AG10803 (cell line): ENCODE measurements around the gene MGAT4C.

Source experiments
- DNase-seq: peaks from one replicate; pipeline ENCODE4 v3.0.0; 2010; ENCODE audit warnings: low read depth
- H3K4me3 ChIP-seq: 2 replicates; pipeline ENCODE4 v1.5.1; 2011; ENCODE audit warnings: mild to moderate bottlenecking, low read length, control low read depth
- TF ChIP-seq, protein P1 (sequence below): conservative IDR thresholded peaks from 2 replicates; pipeline ENCODE4 v1.5.1; 2011; ENCODE audit warnings: mild to moderate bottlenecking, low read length, control low read depth, inconsistent platforms

Gene MGAT4C

DNA sequence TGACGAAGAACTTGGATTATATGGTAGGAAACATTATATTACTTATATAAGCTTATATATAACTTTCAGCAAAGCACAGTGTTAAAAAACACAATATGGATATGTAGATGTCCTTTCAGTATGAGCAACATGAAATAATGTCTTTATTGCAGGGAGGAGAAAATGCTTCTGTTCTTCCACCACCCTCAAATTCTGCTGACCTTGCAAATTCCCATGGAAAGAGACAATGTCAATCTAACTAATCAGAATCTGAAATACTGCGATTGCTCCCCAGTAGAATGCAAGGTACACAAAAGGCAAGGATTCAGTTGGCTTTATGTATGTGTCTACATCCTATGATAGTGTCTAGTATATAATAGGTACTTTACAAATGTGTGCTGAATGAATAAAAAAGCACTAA lies 26.4 kb downstream of the MGAT4C start:
- TF ChIP-seq, protein P1, sequence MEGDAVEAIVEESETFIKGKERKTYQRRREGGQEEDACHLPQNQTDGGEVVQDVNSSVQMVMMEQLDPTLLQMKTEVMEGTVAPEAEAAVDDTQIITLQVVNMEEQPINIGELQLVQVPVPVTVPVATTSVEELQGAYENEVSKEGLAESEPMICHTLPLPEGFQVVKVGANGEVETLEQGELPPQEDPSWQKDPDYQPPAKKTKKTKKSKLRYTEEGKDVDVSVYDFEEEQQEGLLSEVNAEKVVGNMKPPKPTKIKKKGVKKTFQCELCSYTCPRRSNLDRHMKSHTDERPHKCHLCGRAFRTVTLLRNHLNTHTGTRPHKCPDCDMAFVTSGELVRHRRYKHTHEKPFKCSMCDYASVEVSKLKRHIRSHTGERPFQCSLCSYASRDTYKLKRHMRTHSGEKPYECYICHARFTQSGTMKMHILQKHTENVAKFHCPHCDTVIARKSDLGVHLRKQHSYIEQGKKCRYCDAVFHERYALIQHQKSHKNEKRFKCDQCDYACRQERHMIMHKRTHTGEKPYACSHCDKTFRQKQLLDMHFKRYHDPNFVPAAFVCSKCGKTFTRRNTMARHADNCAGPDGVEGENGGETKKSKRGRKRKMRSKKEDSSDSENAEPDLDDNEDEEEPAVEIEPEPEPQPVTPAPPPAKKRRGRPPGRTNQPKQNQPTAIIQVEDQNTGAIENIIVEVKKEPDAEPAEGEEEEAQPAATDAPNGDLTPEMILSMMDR = no peak
- no peak overlapping the region for H3K4me3 ChIP-seq
- no peak for DNase-seq

DNA sequence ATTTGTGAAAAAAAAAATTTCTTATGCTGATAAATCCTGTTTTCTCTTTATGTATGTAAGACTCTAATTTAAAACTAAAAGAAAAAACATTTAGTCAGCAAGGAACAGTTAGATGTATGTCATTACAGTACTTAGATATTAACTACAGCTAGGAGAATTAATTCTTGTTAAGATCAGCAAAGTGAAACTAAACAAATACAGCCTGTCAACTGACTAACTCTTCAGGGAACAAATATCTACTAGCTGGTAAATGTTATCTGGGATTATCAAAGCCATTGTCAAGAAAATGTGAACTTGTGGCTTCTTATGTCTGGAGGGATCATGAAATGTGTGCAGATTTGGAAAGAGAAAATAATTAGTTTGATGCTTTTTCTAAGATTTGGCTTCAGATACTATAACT lies 27.5 kb downstream of the MGAT4C start:
- no peak for DNase-seq
- no peak overlapping the region for H3K4me3 ChIP-seq
- TF ChIP-seq, protein P1 = no peak

DNA sequence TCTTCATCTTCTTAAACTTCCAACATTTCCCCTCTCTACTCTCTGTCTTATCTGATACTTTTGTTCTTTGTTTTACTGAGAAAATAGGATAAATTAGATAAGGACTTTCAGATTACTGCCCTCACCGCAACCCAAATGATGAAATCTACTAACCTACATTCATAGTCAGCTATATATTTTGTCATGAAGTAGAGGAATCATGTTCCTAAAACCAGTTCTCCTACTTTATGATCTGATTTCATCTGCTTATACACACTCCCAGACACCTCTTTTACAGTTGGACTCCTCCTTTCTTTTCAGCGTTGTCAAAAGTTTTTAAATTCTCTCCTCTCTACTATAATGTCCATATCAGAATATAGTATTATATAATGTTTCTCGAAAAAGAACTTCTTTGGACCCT lies 29.7 kb downstream of the MGAT4C start:
- DNase-seq = no peak
- H3K4me3 ChIP-seq = no peak overlapping the region
- TF ChIP-seq, protein P1 = no peak

DNA sequence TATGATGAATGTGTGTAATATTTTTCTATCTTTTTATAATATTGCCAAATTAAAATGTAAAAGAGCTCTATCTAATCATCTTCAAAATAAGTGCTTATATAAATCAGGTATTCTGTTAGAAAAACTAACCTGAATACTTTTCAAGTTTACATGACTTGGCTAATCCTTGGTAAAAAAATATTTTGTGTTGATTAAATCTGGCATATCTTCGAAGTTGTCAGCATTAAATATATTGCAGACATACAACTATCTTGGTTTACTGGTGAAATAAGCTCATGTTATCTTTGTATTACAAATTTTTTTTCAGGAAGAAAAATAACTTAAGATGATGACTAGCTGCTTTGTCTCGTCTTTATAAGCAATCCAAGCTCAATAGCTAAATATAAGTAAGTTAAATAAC lies 39.6 kb downstream of the MGAT4C start:
- TF ChIP-seq, protein P1 = no peak
- no peak overlapping the region for H3K4me3 ChIP-seq
- no peak for DNase-seq

DNA sequence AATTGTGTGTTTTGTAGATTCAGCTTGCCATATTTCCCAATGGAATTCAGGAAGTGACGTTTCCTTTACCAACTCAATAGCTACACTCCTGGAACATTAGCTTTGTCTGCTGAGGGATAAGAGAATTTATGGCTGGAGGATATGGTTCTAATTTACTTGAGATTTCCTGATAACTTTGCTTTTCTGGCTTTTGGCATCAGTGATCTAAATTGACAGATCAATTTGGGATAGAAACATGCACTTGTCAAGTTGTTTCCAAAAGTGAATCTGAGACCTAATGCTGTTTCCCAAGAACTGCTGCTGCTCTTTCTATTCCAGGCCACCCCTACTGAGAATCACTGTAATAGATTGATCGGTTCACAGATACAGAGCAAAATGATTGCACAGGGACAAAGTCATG lies 43.2 kb downstream of the MGAT4C start:
- TF ChIP-seq, protein P1 = no peak
- DNase-seq = no peak

DNA sequence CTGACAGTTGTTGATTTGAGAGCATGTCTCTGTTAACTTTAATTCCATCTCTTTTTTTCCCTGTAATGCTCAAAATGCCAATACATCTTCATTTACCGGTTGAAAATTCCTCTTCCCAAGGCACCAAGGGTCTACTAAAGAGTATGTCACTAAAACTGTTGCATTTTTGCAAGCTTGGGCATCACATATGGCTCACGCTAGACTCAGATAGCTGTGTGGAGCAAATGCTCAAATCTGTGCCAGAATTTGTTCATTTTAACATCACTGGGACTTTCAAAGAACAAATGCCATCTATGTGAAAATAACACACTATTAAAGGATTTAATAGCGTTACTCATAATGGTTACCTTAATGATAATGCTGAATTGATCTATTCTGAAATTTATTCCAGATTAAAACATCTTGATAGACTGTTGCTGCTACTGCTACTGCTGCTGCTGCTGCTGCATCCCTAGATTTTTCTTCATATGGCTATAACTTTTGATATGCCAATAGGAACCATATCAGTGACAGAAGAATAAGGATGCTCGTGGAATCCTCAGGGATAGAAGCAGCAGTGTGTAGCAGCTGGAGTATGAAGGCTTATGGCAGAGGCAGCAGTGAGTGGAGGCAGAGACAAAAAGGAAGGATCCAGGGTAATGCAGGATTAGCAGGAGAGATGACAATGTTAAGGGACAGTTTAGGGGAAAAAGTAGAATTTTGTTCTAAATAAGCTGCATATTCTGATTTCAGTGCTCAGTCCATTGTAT lies 57.3 kb downstream of the MGAT4C start:
- DNase-seq = no peak
- TF ChIP-seq, protein P1 = no peak
- H3K4me3 ChIP-seq = no peak overlapping the region

More for the DNA sequence above, 43.2 kb downstream of the MGAT4C start:
- no peak overlapping the region for H3K4me3 ChIP-seq

DNA sequence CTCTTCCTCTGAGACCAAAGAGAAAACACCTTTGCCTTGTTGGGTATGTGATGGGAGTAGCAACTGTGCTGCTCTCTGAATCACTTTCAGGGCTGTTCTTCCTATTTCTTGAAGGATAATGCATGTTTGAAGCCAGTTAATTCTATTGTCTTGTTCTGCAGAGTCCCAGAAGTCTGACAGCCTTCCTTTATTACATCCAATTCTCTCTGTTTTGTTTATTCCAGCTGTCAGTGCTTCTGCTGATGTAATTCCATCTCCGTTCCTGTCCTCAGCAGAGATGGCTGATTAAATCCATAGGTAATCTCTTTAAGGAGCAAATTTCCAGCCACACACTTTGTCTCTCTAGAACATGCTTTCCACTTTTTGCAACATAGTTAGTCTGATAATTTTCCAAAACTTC lies 59.7 kb downstream of the MGAT4C start:
- H3K4me3 ChIP-seq = no peak overlapping the region
- TF ChIP-seq, protein P1 = no peak
- DNase-seq = no peak
